ENCODE data around the gene LAMC3. TPM values are rescaled to one million over a fixed set of nuclear protein-coding genes. Genes with fewer than 3 reads are reported as not detected.

LAMC3 gene
- total and polyA plus RNA-seq, 2 experiments from 2014 or later, result 29.5 to 43.4 TPM

- H3K27ac ChIP-seq, result no peak overlapping the region
- no peaks in the 10 kb centered on the region for H3K9me2 ChIP-seq (replicated peaks; ENCODE audit: insufficient read depth)
- no peaks in the 10 kb centered on the region for H3K27me3 ChIP-seq
- H3K36me3 ChIP-seq (replicated peaks; ENCODE audit: insufficient read depth, low read depth), result no peaks in the 10 kb centered on the region
- H3K4me3 ChIP-seq, result no peak overlapping the region
- no peak for DNase-seq (ENCODE audit: low spot score)
- no peak overlapping the region for H2AFZ ChIP-seq
- no peak overlapping the region for H3K4me2 ChIP-seq
- no peaks in the 10 kb centered on the region for H3K9me3 ChIP-seq (ENCODE audit: low read depth)
- no peaks in the 10 kb centered on the region for H3K4me1 ChIP-seq (ENCODE audit: insufficient read depth)
- H4K20me1 ChIP-seq (ENCODE audit: insufficient read depth, poor library complexity, severe bottlenecking), result no peaks in the 10 kb centered on the region
- 88% methylated on average over 8 of the region's 8 CpGs for WGBS (ENCODE audit: low lambda C conversion rate, missing lambda C conversion rate)
- no peak for TF ChIP-seq EZH2 (IDR thresholded peaks at IDR 0.05; ENCODE audit: borderline replicate concordance)
- TF ChIP-seq CTCF (IDR thresholded peaks at IDR 0.05; ENCODE audit: poor library complexity), result no peak
- no peak for TF ChIP-seq EZH2phosphoT487 (IDR thresholded peaks at IDR 0.05; ENCODE audit: low read depth, severe bottlenecking, unreplicated experiment)
- no peaks in the 10 kb centered on the region for H3K79me2 ChIP-seq
Measured at GRCh38 chr9:130961511-130962300, 47.3 kb upstream of the LAMC3 start.

GRCh38 chr9:130962418-130963316 lies 46.3 kb upstream of the LAMC3 start:
- H3K9me2 ChIP-seq (replicated peaks; ENCODE audit: insufficient read depth), result no peaks in the 10 kb centered on the region
- no peaks in the 10 kb centered on the region for H4K20me1 ChIP-seq (ENCODE audit: insufficient read depth, poor library complexity, severe bottlenecking)
- no peaks in the 10 kb centered on the region for H3K36me3 ChIP-seq (replicated peaks; ENCODE audit: insufficient read depth, low read depth)
- no peaks in the 10 kb centered on the region for H3K79me2 ChIP-seq
- WGBS (ENCODE audit: low lambda C conversion rate, missing lambda C conversion rate), result 72% methylated on average over 22 of the region's 22 CpGs
- no peaks in the 10 kb centered on the region for H3K4me1 ChIP-seq (ENCODE audit: insufficient read depth)
- no peak overlapping the region for H2AFZ ChIP-seq
- TF ChIP-seq EZH2phosphoT487 (IDR thresholded peaks at IDR 0.05; ENCODE audit: low read depth, severe bottlenecking, unreplicated experiment) (no peak), CTCF (IDR thresholded peaks at IDR 0.05; ENCODE audit: poor library complexity) (no peak), EZH2 (IDR thresholded peaks at IDR 0.05; ENCODE audit: borderline replicate concordance) (no peak)
- DNase-seq (ENCODE audit: low spot score), result peak; percentile 52
- no peak overlapping the region for H3K4me2 ChIP-seq
- H3K4me3 ChIP-seq, result no peak overlapping the region
- no peak overlapping the region for H3K27ac ChIP-seq
- no peaks in the 10 kb centered on the region for H3K27me3 ChIP-seq
- no peaks in the 10 kb centered on the region for H3K9me3 ChIP-seq (ENCODE audit: low read depth)

- no peaks in the 10 kb centered on the region for H3K36me3 ChIP-seq (replicated peaks; ENCODE audit: insufficient read depth, low read depth)
- no peak overlapping the region for H3K4me2 ChIP-seq
- WGBS (ENCODE audit: low lambda C conversion rate, missing lambda C conversion rate), result 81% methylated on average over 13 of the region's 15 CpGs
- no peaks in the 10 kb centered on the region for H3K9me2 ChIP-seq (replicated peaks; ENCODE audit: insufficient read depth)
- TF ChIP-seq EZH2 (IDR thresholded peaks at IDR 0.05; ENCODE audit: borderline replicate concordance) (no peak), EZH2phosphoT487 (IDR thresholded peaks at IDR 0.05; ENCODE audit: low read depth, severe bottlenecking, unreplicated experiment) (no peak), CTCF (IDR thresholded peaks at IDR 0.05; ENCODE audit: poor library complexity) (no peak)
- no peak overlapping the region for H2AFZ ChIP-seq
- no peaks in the 10 kb centered on the region for H4K20me1 ChIP-seq (ENCODE audit: insufficient read depth, poor library complexity, severe bottlenecking)
- H3K9me3 ChIP-seq (ENCODE audit: low read depth), result no peaks in the 10 kb centered on the region
- H3K4me3 ChIP-seq, result no peak overlapping the region
- H3K79me2 ChIP-seq, result no peaks in the 10 kb centered on the region
- H3K27ac ChIP-seq, result no peak overlapping the region
- H3K27me3 ChIP-seq, result no peaks in the 10 kb centered on the region
- DNase-seq (ENCODE audit: low spot score), result no peak
- no peaks in the 10 kb centered on the region for H3K4me1 ChIP-seq (ENCODE audit: insufficient read depth)
Measured at GRCh38 chr9:130963337-130963908, 45.6 kb upstream of the LAMC3 start.
